Upper lobe of left lung (tissue), 4 donors: ENCODE data around the gene THEMIS2.

Source experiments
- POLR2A ChIP-seq, 4 donors: fragments of 450-650 bp; IDR thresholded peaks; one replicate each; pipeline ENCODE4 v1.5.1; 2016 to 2017; ENCODE audit warnings: antibody characterized with exemption in 4 of 4, mild to moderate bottlenecking in 2 of 4
- POLR2AphosphoS5 ChIP-seq, 2 donors: sonication (generic); formaldehyde crosslinking; IDR thresholded peaks; one replicate each; pipeline ENCODE4 v1.5.1; 2017; ENCODE audit warnings: antibody characterized with exemption in 2 of 2
- TF ChIP-seq, protein P1 (sequence below), 6 experiments: fragments of 450-650 bp in 4 of 6; fragments of 200-600 bp in 2 of 6; sonication (generic) in 2 of 6; IDR thresholded peaks; one replicate each; pipeline ENCODE4 v1.5.1; 2016 to 2019; ENCODE audit warnings: antibody characterized with exemption in 6 of 6

DNA sequence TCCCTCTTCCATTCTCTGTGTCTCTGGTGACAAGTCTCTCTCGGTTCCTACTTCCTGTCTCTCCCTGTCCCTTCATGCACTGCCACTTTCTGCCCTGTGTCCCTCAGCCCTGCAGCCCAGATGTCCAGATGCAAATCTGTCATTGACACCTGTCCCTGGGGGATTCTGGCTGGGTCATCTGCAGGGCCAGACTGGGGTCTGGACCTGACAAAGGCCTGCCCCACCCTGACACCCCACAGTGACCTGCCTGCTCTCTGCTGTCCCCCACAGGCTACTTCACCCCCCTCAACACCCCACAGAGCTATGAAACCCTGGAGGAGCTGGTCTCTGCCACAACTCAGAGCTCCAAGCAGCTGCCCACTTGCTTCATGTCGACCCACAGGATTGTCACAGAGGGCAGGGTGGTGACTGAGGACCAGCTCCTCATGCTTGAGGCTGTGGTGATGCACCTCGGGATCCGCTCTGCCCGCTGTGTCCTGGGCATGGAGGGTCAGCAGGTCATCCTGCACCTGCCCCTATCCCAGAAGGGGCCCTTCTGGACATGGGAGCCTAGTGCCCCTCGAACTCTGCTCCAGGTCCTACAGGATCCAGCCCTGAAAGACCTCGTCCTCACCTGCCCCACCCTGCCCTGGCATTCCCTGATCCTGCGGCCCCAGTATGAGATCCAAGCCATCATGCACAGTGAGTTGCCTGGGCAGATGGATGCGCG is 7.2 kb downstream of the THEMIS2 start:
- TF ChIP-seq, protein P1, sequence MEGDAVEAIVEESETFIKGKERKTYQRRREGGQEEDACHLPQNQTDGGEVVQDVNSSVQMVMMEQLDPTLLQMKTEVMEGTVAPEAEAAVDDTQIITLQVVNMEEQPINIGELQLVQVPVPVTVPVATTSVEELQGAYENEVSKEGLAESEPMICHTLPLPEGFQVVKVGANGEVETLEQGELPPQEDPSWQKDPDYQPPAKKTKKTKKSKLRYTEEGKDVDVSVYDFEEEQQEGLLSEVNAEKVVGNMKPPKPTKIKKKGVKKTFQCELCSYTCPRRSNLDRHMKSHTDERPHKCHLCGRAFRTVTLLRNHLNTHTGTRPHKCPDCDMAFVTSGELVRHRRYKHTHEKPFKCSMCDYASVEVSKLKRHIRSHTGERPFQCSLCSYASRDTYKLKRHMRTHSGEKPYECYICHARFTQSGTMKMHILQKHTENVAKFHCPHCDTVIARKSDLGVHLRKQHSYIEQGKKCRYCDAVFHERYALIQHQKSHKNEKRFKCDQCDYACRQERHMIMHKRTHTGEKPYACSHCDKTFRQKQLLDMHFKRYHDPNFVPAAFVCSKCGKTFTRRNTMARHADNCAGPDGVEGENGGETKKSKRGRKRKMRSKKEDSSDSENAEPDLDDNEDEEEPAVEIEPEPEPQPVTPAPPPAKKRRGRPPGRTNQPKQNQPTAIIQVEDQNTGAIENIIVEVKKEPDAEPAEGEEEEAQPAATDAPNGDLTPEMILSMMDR (IDR thresholded peaks at IDR 0.05), result no peak
- TF ChIP-seq POLR2AphosphoS5 (IDR thresholded peaks at IDR 0.05) (no peak), POLR2A (IDR thresholded peaks at IDR 0.05) (no peak)
